GM13976 (cell line): ENCODE measurements around the gene RAB42.

Experiments
- DNase-seq: peaks from one replicate; pipeline ENCODE4 v3.0.0; 2012; ENCODE audit warnings: low spot score
- CTCF ChIP-seq: IDR thresholded peaks from 2 replicates; pipeline ENCODE4 v1.5.1; 2012; ENCODE audit warnings: borderline replicate concordance, mild to moderate bottlenecking; ENCODE audit not compliant: insufficient read depth; ENCODE audit errors: extremely low read depth, missing control alignments, control extremely low read depth
- in situ Hi-C: fragments of 300-500 bp; cut with MboI; formaldehyde crosslinking; loops from one replicate; pipeline ENCODE4 v1.12.0; 2022; ENCODE audit warnings: low sequenced_read_pairs, mixed read lengths, inconsistent platforms; ENCODE audit not compliant: unreplicated experiment

Gene RAB42

GRCh38 chr1:28640766-28641165 is 48.7 kb downstream of the RAB42 start:
- no peak for DNase-seq
- in situ Hi-C loops = no loop called here

GRCh38 chr1:28642056-28642846 is 50.2 kb downstream of the RAB42 start:
- no peak for DNase-seq
- no peak for TF ChIP-seq CTCF
- in situ Hi-C loops = no loop called here

More at GRCh38 chr1:28640766-28641165, 48.7 kb downstream of the RAB42 start:
- peak; percentile 26 for TF ChIP-seq CTCF

- in situ Hi-C loops = no loop called here
- TF ChIP-seq CTCF = peak; percentile 46
These were observed 51.0 kb downstream of the RAB42 start, which contains the start of gene TAF12 for GRCh38 chr1:28642847-28643635. Gene TAF12 (minus strand): TSS chr1:28643067. CDS start chr1:28622081, 20,986 bp downstream.

GRCh38 chr1:28644494-28644893 is 52.4 kb downstream of the RAB42 start:
- no peak for TF ChIP-seq CTCF
- DNase-seq = no peak
- in situ Hi-C loops = no loop called here

More at GRCh38 chr1:28642847-28643635, 51.0 kb downstream of the RAB42 start, which contains the start of gene TAF12:
- DNase-seq = peak; percentile 92
